Measurements from ENCODE around the gene PIGR. TPM values are rescaled to one million over a fixed set of nuclear protein-coding genes. Genes with fewer than 3 reads are reported as not detected.

The PIGR gene
- total RNA-seq, 1 experiment from 2014 or later, result 2.6 TPM

DNA sequence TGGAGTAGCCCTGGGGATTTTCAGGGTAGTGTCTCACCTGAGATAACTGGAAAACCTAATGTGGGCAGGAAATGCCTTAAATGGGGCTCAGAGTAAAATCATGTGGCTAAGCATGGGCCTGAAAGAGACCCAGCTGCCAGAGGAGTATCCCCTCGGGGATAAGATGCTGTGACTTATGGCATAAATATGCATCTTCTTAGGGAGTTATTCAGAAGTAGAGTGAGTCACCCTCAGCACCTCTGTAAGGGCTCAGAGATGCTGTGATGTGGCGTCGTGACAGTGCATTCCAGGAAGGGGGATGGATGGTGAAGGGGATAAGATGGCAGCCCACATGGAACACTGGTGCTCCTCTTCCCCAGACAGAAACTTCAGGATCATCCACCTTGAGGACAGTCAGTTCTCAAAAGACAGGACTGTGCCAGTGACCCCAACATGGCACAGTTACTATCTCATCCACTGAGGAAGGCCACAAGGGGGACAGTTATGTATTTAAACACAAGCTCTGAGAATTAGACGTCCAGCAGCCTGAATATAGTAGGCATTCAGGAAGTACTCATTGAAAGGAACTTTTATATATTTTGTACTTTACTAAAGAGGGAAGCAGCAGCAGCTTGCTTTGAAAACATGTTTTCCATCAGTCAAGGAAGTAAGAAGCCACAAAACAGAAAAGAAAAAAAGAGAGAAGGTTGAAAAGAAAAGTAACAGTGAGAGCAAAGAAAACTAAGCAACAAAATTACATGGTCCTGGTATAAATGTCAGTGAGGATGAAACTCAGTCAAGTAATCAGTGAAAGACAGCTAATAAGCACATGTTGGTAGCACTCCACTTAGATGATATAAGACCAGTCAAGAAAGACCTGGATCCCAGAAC is 40.7 kb downstream of the PIGR start:
- Histone ChIP-seq H3K4me1 (ENCODE audit: control insufficient read depth in 1 of 2, insufficient read depth in 2 of 2, low read length in 2 of 2) (peaks cover 8 to 44% of the 10 kb centered on the region in 2 experiments), H3K4me2 (ENCODE audit: low read length) (peak overlapping the region; percentile 41), H4K20me1 (ENCODE audit: insufficient read depth) (no peaks in the 10 kb centered on the region), H3K9me2 (ENCODE audit: insufficient read depth) (no peaks in the 10 kb centered on the region), H3K79me2 (ENCODE audit: insufficient read depth, low read length) (no peaks in the 10 kb centered on the region), H3K27ac (ENCODE audit: low read depth, low read length) (no peak overlapping the region; the same call in 1 of the 2 replicates), H3K9ac (ENCODE audit: low read length) (no peak overlapping the region), H2AFZ (ENCODE audit: low read depth, low read length, poor library complexity, severe bottlenecking) (peak overlapping the region; percentile 82), H3K9me3 (ENCODE audit: control insufficient read depth in 1 of 2, insufficient read depth in 1 of 2, low read depth in 1 of 2, low read length in 2 of 2) (no peaks in the 10 kb centered on the region), H3K4me3 (replicated peaks in 1 of 2; ENCODE audit: low read depth in 1 of 2, low read length in 2 of 2) (0 out of 4 replicates have a peak overlapping the region, but pooled peaks of 1 of the 2 experiments have one; percentile 1), H3K36me3 (ENCODE audit: control insufficient read depth in 1 of 2, insufficient read depth in 2 of 2, low read length in 2 of 2) (no peaks in the 10 kb centered on the region), H3K27me3 (ENCODE audit: insufficient read depth, low read length) (no peaks in the 10 kb centered on the region)
- RAD21 ChIA-PET (ENCODE audit: low non-redundant PET in 1 of 2, low total read pairs in 2 of 2, uncharacterized antibody in 2 of 2, unreplicated experiment in 2 of 2), result no interaction called here
- no TSS peak for BruUV-seq (replicated peaks)
- DNase-seq (ENCODE audit: low read depth, low spot score) (peak; percentile 31), ATAC-seq (peak; percentile 59)
- intact Hi-C loops (cut with micrococcal nuclease), result no loop called here
- POLR2A ChIA-PET, result no interaction called here
- CTCF ChIA-PET, result interaction anchor here (1.0 kb wide), 1 partner anchor 41 kb away, joined by 3 read pairs; no protein-coding TSS in a partner anchor
- peak; percentile 47; the same call in 1 of the 2 replicates for TF ChIP-seq JUND (IDR thresholded peaks at IDR 0.05)
- peak; percentile 84 for TF ChIP-seq SRF (IDR thresholded peaks at IDR 0.05; ENCODE audit: low read depth)
- TF ChIP-seq FOSL1 (IDR thresholded peaks at IDR 0.05; ENCODE audit: low read depth), result peak; percentile 56; the same call in 1 of the 2 replicates
- TF ChIP-seq POLR2A (IDR thresholded peaks at IDR 0.05; ENCODE audit: borderline replicate concordance, extremely low read depth, insufficient read depth, insufficient read length), result no peak

DNA sequence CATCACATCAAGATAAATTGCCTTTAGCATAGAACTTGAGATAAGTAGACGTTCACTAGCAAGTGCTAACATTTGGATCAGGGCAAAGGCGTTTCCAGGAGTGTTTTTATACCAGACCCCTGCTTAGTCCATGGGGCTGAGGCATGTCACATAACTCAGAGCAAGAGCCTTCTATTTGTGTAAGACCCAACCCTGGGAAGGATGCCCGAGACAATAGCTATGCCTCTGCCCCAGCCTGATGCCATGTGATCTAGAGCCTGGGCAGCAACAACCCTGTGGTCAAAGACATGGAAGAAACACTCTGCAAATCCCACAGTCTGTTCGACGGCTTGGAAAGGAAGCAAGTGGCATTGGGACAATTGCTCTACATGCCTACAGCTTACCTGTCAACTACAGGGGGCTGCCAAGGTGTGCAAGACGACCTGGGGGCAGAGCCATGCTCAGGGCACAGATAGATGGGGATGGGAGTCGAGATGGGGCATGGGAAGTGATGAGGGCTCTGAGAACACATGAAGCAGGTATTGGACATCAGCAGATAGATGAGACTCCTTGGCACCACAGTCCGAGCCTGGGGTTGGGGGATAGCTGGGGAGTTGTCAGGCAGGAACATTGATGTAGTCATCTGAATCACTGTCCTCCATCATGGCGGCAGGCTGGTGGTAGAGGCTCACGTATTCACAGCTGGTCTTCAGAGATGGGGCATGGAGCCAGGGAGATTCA is 41.7 kb downstream of the PIGR start:
- POLR2A ChIA-PET, result no interaction called here
- H3K4me1 ChIP-seq (ENCODE audit: control insufficient read depth in 1 of 2, insufficient read depth in 2 of 2, low read length in 2 of 2), result peaks cover 8 to 39% of the 10 kb centered on the region in 2 experiments
- H3K36me3 ChIP-seq (ENCODE audit: control insufficient read depth in 1 of 2, insufficient read depth in 2 of 2, low read length in 2 of 2), result no peaks in the 10 kb centered on the region
- no TSS peak for BruUV-seq (replicated peaks)
- H3K4me2 ChIP-seq (ENCODE audit: low read length), result peak overlapping the region; percentile 41
- CTCF ChIA-PET, result no interaction called here
- no peaks in the 10 kb centered on the region for H3K79me2 ChIP-seq (ENCODE audit: insufficient read depth, low read length)
- H3K9ac ChIP-seq (ENCODE audit: low read length), result no peak overlapping the region
- no peak overlapping the region for H3K4me3 ChIP-seq (replicated peaks in 1 of 2; ENCODE audit: low read depth in 1 of 2, low read length in 2 of 2)
- H3K27ac ChIP-seq (ENCODE audit: low read depth, low read length), result no peak overlapping the region
- H4K20me1 ChIP-seq (ENCODE audit: insufficient read depth), result no peaks in the 10 kb centered on the region
- intact Hi-C loops (cut with micrococcal nuclease), result no loop called here
- RAD21 ChIA-PET (ENCODE audit: low non-redundant PET in 1 of 2, low total read pairs in 2 of 2, uncharacterized antibody in 2 of 2, unreplicated experiment in 2 of 2), result no interaction called here
- no peak for DNase-seq (ENCODE audit: low read depth, low spot score)
- H3K27me3 ChIP-seq (ENCODE audit: insufficient read depth, low read length), result no peaks in the 10 kb centered on the region
- H3K9me2 ChIP-seq (ENCODE audit: insufficient read depth), result no peaks in the 10 kb centered on the region
- TF ChIP-seq, protein P1, sequence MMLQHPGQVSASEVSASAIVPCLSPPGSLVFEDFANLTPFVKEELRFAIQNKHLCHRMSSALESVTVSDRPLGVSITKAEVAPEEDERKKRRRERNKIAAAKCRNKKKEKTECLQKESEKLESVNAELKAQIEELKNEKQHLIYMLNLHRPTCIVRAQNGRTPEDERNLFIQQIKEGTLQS (IDR thresholded peaks at IDR 0.05), result no peak
- no peaks in the 10 kb centered on the region for H3K9me3 ChIP-seq (ENCODE audit: control insufficient read depth in 1 of 2, insufficient read depth in 1 of 2, low read depth in 1 of 2, low read length in 2 of 2)
- no peak overlapping the region for H2AFZ ChIP-seq (ENCODE audit: low read depth, low read length, poor library complexity, severe bottlenecking)
- ATAC-seq, result no peak

All from HCT116 (cell line).